WTC11 (cell line): ENCODE measurements around the gene CAMTA1.

Source experiments
- ATF3 ChIP-seq: sonication (generic); formaldehyde crosslinking; conservative IDR thresholded peaks from 2 replicates; pipeline ENCODE4 v1.8.1; 2022; ENCODE audit warnings: mild to moderate bottlenecking, missing genetic modification reagents
- CTCF ChIP-seq: fragments of 200-600 bp; IDR thresholded peaks from 2 replicates; pipeline ENCODE4 v1.8.0; 2022; ENCODE audit warnings: antibody characterized with exemption
- E2F1 ChIP-seq: sonication (generic); formaldehyde crosslinking; IDR thresholded peaks from 2 replicates; pipeline ENCODE4 v1.8.0; 2022; ENCODE audit warnings: mild to moderate bottlenecking, missing genetic modification reagents
- FOXP4 ChIP-seq: sonication (generic); formaldehyde crosslinking; IDR thresholded peaks from 2 replicates; pipeline ENCODE4 v1.8.0; 2022; ENCODE audit warnings: mild to moderate bottlenecking, missing genetic modification reagents
- JUN ChIP-seq: sonication (generic); formaldehyde crosslinking; IDR thresholded peaks from 2 replicates; pipeline ENCODE4 v1.8.0; 2023; ENCODE audit warnings: mild to moderate bottlenecking, missing genetic modification reagents
- KAT7 ChIP-seq: sonication (generic); formaldehyde crosslinking; IDR thresholded peaks from 2 replicates; pipeline ENCODE4 v1.8.1; 2023; ENCODE audit warnings: missing genetic modification reagents, mild to moderate bottlenecking, borderline replicate concordance
- MXD4 ChIP-seq: fragments of 250-450 bp; sonication (Bioruptor Pico); IDR thresholded peaks from 2 replicates; pipeline ENCODE4 v1.8.0; 2021; ENCODE audit warnings: mild to moderate bottlenecking, moderate library complexity, borderline replicate concordance
- NR1H2 ChIP-seq: sonication (generic); formaldehyde crosslinking; IDR thresholded peaks from 2 replicates; pipeline ENCODE4 v1.9.0; 2021; ENCODE audit warnings: mild to moderate bottlenecking, moderate library complexity, missing genetic modification reagents
- RELA ChIP-seq: sonication (generic); formaldehyde crosslinking; IDR thresholded peaks from 2 replicates; pipeline ENCODE4 v1.8.1; 2022; ENCODE audit warnings: missing genetic modification reagents, mild to moderate bottlenecking, borderline replicate concordance
- TEAD4 ChIP-seq: sonication (generic); formaldehyde crosslinking; IDR thresholded peaks from 2 replicates; pipeline ENCODE4 v1.8.0; 2022; ENCODE audit warnings: mild to moderate bottlenecking, missing genetic modification reagents

DNA sequence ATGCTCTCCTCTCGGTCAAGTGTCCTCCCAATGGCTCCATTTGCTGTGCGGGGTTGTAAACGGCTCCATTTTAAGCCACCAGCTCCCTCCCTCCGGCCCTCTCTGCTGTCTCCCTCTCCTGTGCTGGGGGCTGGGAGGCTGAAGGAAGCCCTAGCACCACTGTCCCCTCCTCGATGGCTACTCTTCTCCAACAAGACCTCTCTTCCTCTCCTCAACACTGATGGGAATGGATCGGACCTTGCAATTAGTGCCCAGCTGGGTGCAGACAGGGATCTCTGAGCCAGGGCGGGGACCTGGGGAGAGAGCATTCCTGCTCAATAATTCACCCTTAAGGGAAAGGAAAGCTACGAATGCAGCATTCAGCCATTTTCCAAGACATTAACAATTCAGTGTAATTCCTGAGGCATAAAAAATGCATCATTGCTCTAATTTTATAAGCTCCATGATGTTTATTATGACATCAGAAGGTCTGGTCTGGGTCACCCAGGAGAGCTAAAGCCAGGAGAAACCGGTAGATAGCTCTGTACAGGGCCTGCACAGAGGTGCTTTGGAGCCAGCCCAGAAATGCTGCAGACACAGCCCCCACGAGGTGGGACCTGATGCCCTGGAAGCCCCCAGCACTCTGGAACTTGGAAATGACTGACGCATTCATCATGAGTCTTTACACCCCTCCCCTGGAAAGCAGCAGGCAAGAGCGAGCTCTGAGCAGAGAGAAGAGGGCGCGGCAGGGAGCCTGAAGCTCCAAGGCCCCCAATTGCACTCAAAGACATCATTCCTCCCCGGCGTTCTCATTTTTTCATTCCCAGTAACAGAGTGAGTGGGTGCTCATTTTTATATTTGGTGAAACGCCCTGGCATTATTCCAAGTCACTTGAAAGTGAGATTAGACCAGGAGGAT is 909.6 kb downstream of the CAMTA1 start:
- TF ChIP-seq E2F1 (no peak), CTCF (no peak), TEAD4 (CRISPR knock-in tag) (no peak), FOXP4 (CRISPR knock-in tag) (no peak), ATF3 (CRISPR knock-in tag) (no peak), JUN (CRISPR knock-in tag) (no peak), KAT7 (CRISPR knock-in tag) (no peak), NR1H2 (CRISPR knock-in tag) (no peak), RELA (CRISPR knock-in tag) (no peak), MXD4 (no peak)
